Stimulated activated CD8-positive, alpha-beta memory T cell treated with anti-CD3 and anti-CD28 coated beads, Interleukin-4, amount 100 ng/mL, for 24 hours (primary cell): ENCODE measurements around the gene TRPM2.

ENCODE experiments used
- DNase-seq: peaks from one replicate; pipeline ENCODE4 v3.0.0-alpha.2; 2020; ENCODE audit warnings: low read depth

TRPM2 gene

DNA sequence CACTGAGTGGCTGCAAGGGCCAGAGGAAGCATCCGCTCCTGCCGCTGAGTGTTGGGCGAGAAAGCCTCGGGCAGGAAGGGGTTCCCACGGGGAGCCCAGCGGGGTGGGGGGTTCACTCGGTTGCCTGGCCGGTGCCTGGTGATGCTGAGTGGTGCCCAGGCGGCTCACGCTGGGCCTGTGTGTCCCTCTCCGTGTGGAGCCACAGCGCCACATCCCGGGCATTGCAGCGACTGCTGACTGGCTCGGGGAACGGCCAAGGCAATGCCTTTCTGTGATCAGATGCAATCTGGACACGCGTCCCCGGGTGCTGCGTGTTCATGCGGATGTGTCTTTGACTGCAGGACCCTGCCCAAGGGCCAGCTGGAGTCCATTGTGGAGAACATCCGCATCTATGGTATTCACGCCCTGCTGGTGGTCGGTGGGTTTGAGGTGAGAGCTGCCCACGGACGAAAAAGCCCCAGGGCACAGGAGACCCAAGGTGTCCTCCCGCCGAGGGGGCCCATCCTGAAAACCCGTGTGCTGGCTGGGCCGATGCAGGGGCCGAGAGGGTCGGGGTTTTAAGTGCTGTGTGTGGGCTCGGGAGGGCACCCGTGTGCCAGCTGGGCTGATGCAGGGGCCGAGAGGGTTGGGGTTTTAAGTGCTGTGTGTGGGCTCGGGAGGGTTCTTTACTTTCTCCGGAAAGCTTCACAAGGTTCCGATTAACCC, 30.6 kb upstream of the TRPM2 start:
- DNase-seq = no peak

GRCh38 chr21:44323591-44323990, 29.8 kb upstream of the TRPM2 start:
- no peak for DNase-seq

- DNase-seq = no peak
Observed at GRCh38 chr21:44324106-44324853, 29.1 kb upstream of the TRPM2 start.

GRCh38 chr21:44324854-44325107, 28.6 kb upstream of the TRPM2 start:
- no peak for DNase-seq

DNA sequence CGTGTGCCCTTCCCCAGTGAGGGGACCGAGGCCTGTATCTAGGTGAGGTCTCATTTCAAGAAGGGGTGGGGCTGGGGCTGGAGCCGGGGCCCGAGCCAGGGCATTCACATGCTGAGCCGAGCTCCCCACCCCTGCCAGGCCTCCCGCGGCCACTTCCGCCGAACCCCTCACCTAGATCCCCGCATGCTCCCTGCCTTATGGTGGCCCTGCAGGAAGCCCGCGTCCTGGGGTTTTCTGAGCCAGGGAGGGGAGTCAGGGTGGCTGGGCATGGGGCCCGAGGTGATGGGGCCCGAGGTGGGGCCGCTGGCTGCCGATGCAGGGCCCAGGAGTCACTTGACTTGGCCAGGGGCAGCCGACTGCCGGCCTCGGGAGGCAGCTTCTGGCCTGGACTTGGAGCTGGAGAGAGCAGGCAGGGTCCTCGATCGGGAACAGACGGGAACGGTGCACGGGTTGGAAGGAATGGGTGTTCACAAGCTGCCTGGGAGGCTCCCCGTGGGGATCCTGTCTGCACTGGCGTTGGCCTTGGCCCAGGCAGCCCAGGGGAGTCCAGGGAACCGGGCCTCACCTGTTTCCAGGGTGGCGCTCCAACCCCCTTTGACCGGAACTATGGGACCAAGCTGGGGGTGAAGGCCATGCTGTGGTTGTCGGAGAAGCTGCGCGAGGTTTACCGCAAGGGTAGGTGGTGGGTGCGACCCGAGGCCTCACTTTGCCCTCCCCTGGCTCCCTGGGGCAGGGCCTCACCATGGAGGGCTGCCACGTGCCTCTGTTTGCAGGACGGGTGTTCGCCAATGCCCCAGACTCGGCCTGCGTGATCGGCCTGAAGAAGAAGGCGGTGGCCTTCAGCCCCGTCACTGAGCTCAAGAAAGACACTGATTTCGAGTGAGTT, 27.8 kb upstream of the TRPM2 start:
- no peak for DNase-seq

DNA sequence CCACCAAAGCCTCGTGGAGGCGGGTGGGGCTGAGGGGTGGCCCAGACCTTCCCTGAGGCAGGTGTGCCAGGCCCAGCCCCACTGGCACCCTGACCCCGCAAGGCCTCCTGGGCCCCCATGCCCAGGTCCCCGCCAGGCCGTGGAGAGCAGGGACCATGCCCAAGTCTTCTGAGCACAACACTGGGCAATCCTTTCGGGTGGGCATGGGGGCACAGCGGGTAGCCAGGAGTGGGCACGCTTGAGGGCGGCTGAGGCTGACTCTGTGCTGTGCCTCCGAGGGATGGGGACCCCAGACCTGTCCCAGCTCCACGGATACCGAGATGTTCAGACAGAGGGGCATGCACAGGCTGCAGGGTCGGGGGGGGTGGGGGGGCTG, 27.2 kb upstream of the TRPM2 start:
- no peak for DNase-seq

DNA sequence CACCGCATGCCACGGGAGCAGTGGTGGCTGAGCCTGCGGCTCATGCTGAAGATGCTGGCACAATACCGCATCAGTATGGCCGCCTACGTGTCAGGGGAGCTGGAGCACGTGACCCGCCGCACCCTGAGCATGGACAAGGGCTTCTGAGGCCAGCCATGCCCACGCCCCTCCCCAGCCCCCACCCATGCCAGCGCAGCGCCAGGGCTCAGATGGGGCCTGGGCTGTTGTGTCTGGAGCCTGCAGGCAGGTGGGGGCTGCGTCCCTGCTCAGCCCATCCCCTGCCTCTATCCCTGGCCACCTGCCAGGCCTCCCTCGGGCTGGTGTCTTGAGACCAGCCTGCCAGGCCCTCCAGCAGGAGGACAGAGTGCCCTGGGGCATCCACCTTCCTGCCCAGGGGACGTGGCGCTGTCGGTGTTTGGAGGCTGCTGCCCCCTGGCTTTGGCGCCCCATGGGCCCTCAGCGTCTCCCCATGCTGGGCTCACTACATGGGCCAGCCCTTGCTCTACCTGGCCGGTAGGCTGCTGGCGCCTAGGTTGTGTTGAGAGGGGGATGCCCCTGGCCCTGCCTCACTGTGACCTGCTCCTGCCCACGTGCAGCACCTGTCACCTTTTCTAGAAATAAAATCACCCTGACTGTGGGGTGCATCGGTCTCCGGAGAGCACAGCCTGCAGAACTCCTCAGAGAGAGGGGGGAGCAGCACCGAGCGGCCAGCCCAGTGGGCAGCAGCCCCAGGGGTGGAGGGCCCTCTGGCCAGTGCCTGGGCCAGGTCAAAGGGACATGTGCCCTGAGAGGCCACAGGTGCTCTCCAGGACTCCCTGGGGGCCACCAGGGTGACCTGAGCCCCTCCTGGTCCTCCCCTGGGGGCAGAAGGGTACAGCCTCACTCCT, 26.5 kb upstream of the TRPM2 start:
- no peak for DNase-seq

- DNase-seq = no peak
Observed at GRCh38 chr21:44327603-44327974, 25.8 kb upstream of the TRPM2 start.

DNA sequence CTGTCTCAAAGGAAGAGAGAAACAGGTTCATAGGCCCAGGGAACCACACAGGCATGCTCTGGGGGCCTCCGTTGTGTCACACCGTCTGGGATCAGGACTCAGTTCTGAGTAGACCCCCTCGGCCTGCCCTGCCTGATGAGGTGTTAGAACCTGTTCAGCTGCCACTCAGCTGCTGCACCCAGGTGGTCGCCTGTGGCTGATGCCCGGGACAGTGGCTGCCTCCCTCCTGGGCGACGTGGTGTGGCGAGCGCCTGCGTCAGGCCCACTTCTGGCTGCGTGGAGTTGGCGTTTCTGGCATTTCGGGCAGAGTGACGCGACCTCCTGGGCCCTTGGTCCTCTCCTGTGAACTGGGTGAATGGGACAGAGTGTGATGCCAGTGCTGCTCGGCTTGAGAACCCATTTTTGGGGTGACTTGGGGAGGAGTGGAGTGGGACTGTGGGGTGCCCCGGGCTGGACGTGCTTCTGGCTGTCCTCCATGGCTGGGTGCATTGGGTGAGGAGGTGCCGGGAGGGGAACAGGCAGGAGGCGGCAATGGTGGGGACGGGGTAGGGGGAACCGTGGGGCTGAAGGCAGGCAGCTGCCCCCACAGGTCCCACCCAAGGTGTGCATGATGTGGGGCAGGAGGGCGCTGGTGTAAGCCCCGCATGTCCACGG, 25.1 kb upstream of the TRPM2 start:
- no peak for DNase-seq

DNA sequence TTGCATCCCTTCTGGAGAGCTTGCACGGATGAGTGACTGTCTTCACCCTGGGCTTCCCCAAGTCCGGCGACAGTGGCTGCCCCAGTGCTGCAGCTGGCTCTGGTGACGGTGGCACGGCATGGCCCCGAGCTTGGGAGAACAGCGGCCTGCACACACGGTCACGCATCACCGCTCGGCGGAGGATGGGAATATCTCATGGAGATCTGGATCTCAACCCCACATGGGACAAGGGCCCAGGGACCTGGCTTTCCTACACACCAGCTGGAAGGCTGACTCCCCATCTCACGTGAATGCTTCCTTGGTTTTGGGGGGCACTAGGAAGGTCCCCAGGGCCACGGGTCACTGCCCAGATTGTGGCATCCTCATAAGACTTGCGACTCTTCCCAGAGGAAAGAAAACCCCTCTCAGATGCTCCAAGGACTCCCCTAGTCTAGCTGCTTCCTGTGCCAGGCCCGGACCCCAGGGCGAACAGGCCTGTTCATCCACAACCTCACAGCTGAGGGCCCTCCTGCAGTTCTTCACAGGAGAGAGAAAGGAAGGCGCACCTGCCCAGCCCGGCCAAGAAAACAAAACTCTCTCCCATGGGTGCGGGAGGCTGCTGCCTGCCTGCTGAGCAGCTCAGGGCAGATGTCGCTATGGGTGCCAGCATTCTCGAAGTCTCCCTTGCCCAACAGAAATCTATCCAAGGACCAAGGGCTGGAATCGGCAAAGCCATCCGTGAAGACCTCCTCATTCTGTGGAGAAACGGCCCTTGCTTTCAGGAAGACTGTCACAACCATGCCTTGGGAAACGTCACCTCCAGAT, 24.1 kb upstream of the TRPM2 start:
- no peak for DNase-seq

- no peak for DNase-seq
Observed at GRCh38 chr21:44329971-44330681, 23.3 kb upstream of the TRPM2 start.

GRCh38 chr21:44330698-44331097, 22.7 kb upstream of the TRPM2 start:
- DNase-seq = no peak

- DNase-seq = no peak
Observed at GRCh38 chr21:44331209-44331608, 22.2 kb upstream of the TRPM2 start.

GRCh38 chr21:44331650-44332307, 21.6 kb upstream of the TRPM2 start:
- DNase-seq = no peak

DNA sequence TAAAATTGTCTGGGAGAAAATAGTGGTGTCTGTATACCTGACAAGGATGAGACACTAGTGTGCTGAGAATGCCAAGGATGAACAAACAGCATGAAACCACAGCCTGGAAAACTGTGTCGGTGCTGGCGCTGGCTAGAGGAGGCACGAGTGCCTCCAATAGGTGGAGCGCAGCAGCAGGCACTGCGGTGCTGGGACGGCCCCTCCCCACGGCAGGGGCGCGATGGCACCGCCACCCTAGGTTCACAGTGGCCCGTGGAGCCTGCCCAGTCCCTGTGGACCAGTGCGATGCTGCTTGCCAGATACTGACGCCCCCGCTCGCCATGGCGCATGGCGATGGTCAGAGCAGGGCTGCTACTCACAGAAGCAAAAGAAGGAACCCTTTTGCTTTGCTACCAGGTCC, 21.0 kb upstream of the TRPM2 start:
- no peak for DNase-seq

GRCh38 chr21:44332965-44333364, 20.5 kb upstream of the TRPM2 start:
- DNase-seq = no peak

- no peak for DNase-seq
Observed at GRCh38 chr21:44333509-44334328, 19.7 kb upstream of the TRPM2 start.

GRCh38 chr21:44334329-44335030, 18.9 kb upstream of the TRPM2 start:
- no peak for DNase-seq
